NK-92 (cell line): ENCODE results near the gene TRAFD1.

ENCODE experiments used
- DNase-seq: peaks from one replicate; lab custom pipeline; 2025; ENCODE audit not compliant: unreplicated experiment; lab: John Stamatoyannopoulos, UW

The TRAFD1 gene

DNA sequence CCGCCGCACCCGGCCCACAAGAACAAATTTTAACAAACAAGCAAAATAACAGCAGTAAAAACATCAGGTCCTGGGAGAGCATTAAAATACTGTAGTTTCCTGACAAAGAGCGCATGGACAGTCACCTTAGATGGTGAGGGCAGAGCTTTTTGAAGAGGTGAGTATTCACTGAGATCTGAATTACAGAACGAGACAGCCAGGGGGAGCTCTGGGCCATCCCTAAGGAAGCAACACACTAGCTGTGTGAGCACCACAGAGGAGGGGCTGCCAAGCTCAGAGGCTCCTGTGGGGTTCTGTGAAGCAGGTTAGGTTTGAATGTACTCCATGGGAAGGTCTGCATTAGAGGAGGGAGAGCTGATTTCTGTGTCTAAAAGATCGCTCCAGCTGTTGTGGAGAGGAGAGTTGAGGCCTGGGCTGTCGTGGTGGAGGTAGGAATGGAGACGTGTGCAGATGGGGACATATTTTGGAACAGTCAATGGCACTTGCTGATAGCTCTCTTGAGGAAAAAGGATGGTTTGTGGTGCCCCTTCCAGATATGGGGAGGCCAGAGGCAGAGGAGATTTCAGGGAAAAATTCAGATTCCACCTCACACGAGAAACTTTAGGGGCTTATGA lies 72.9 kb downstream of the TRAFD1 start:
- DNase-seq = no peak

DNA sequence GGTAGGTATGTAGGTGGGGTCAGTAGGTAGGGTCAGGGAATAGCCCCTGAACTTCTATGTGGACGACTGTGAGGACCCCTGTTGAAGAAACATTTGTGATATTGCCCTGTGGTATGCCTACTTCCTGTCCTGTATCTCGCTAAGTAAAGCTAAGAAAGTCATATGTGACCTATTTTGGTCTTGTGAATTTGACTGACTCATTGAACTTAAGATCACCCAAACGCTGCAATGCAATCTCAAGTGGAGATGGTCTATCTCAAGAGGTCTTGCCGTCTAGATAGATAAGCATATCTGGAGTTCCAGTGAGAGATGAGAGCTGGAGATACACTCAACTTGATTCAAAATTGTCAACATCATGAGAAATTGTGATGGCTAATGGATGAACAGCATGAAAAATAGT lies 73.8 kb downstream of the TRAFD1 start:
- DNase-seq = no peak
